Ovary (tissue), 3 donors: ENCODE results near the gene ASRGL1.
"Not testable (repeated sequence)": the region's sequence is repeated elsewhere in the genome, so short reads cannot be mapped to it uniquely, and the experiment has no call there.

ENCODE experiments used
- CTCF ChIP-seq, 3 donors: fragments of 450-650 bp in 2 of 3; fragments of 200-600 bp in 1 of 3; IDR thresholded peaks; one replicate each; pipeline versions ENCODE4 v1.5.1 to v1.8.0; 2016 to 2022; ENCODE audit warnings: antibody characterized with exemption in 3 of 3, mild to moderate bottlenecking in 1 of 3
- POLR2A ChIP-seq: fragments of 450-650 bp; IDR thresholded peaks from one replicate; pipeline ENCODE4 v1.6.1; 2017; ENCODE audit warnings: antibody characterized with exemption, mild to moderate bottlenecking, moderate library complexity
- donor health status: DM: no; HTN: no; CAD: no.

DNA sequence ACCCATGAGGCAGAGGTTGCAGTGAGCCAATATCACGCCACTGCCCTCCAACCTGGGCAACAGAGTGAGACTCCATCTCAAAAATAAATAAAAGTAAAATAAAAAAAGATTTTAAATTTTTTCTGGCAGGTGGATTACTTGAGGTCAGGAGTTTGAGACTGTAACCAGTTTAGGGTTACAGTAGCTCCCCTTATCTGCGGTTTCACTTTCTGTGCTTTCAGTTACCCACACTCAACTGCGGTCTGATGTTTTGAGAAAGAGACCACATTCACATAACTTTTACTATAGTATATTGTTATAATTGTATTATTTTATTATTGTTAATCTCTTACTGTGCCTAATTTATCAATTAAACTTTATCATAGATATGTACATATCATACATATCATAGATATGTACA, 48.8 kb downstream of the ASRGL1 start:
- not testable (repeated sequence) for TF ChIP-seq CTCF (IDR thresholded peaks at IDR 0.05); POLR2A
